OCI-LY3 (cell line): ENCODE results near the gene TCF23.

Experiments
- H2AFZ ChIP-seq: fragments of 200-600, 300-600 bp; shearing (Covaris generic); 2 replicates; pipeline ENCODE4 v1.6.0; 2014; ENCODE audit warnings: antibody characterized with exemption, low read depth, low read length
- H3K27ac ChIP-seq: fragments of 200-600, 300-600 bp; sonication (generic); 2 replicates; pipeline ENCODE4 v1.5.1; 2014; ENCODE audit warnings: mild to moderate bottlenecking, low read length, moderate library complexity, mixed read lengths
- H3K27me3 ChIP-seq: fragments of 200-600, 300-600 bp; sonication (generic); 2 replicates; pipeline ENCODE4 v1.6.1; 2014; ENCODE audit warnings: low read depth, low read length, mixed read lengths
- H3K36me3 ChIP-seq: fragments of 200-600, 300-600 bp; sonication (generic); replicated peaks from 2 replicates; pipeline ENCODE3; 2014; ENCODE audit warnings: low read depth, low read length, mixed read lengths
- H3K4me1 ChIP-seq: fragments of 300-600, 200-600 bp; sonication (generic); 2 replicates; pipeline ENCODE4 v1.6.1; 2014; ENCODE audit warnings: low read length, mixed read lengths
- H3K4me2 ChIP-seq: fragments of 200-600, 300-600 bp; sonication (generic); 2 replicates; pipeline ENCODE4 v1.6.1; 2014; ENCODE audit warnings: low read length, mixed read lengths
- H3K4me3 ChIP-seq: fragments of 300-600, 200-600 bp; sonication (generic); 2 replicates; pipeline ENCODE4 v1.5.1; 2014; ENCODE audit warnings: antibody characterized with exemption, mild to moderate bottlenecking, low read length, moderate library complexity
- H3K79me2 ChIP-seq: fragments of 300-600, 200-600 bp; shearing (Covaris generic); 2 replicates; pipeline ENCODE4 v1.6.1; 2014; ENCODE audit warnings: mild to moderate bottlenecking, low read length, mixed read lengths
- H3K9ac ChIP-seq: fragments of 300-600, 200-600 bp; shearing (Covaris generic); 2 replicates; pipeline ENCODE4 v1.6.0; 2014; ENCODE audit warnings: mild to moderate bottlenecking, low read length, moderate library complexity
- H3K9me3 ChIP-seq: fragments of 200-600, 300-600 bp; shearing (Covaris generic); 2 replicates; pipeline ENCODE4 v1.6.1; 2014; ENCODE audit warnings: low read length, mixed read lengths; ENCODE audit not compliant: insufficient read depth
- H4K20me1 ChIP-seq: fragments of 200-600, 300-600 bp; sonication (generic); 2 replicates; pipeline ENCODE4 v1.6.1; 2016; ENCODE audit warnings: low read length, mixed read lengths; ENCODE audit not compliant: insufficient read depth
- EZH2phosphoT487 ChIP-seq: fragments of 200-600 bp; shearing (Covaris generic); IDR thresholded peaks from 2 replicates; pipeline ENCODE4 v1.6.1; 2018; ENCODE audit warnings: antibody characterized with exemption, mixed run types, low read depth
- TF ChIP-seq, protein P1 (sequence below): fragments of 200-600, 300-600 bp; sonication (generic); IDR thresholded peaks from 2 replicates; pipeline ENCODE4 v1.5.1; 2014; ENCODE audit warnings: antibody characterized with exemption, low read length, low read depth

Gene TCF23

DNA sequence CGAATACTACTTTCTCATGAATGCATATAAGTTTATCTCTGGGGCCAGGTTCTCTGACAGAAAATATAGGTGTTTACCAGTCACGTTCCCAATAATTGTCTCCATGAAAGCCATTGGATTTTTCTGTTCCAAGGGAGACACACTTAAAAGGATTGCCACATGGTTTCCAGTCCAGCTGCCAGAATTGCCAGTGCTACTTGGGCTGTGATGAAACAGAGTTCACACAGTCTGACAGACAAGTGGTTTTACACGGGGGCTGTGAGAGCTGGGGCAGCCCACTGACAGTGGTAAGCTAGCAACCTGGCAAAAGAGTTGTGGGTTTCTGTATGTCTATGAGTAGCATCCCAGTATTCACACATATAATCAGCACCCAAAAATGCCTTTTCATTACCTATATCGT is 35.3 kb downstream of the TCF23 start:
- Histone ChIP-seq H4K20me1 (no peaks in the 10 kb centered on the region), H3K4me3 (no peak overlapping the region), H3K27me3 (peaks cover 2% of the 10 kb centered on the region; the same call in 1 of the 2 replicates), H3K9ac (no peak overlapping the region), H2AFZ (no peak overlapping the region), H3K4me1 (peaks cover 5% of the 10 kb centered on the region; the same call in 1 of the 2 replicates), H3K4me2 (no peak overlapping the region), H3K27ac (no peak overlapping the region), H3K79me2 (no peaks in the 10 kb centered on the region), H3K36me3 (no peaks in the 10 kb centered on the region), H3K9me3 (no peaks in the 10 kb centered on the region)
- no peak for TF ChIP-seq EZH2phosphoT487
- TF ChIP-seq, protein P1, sequence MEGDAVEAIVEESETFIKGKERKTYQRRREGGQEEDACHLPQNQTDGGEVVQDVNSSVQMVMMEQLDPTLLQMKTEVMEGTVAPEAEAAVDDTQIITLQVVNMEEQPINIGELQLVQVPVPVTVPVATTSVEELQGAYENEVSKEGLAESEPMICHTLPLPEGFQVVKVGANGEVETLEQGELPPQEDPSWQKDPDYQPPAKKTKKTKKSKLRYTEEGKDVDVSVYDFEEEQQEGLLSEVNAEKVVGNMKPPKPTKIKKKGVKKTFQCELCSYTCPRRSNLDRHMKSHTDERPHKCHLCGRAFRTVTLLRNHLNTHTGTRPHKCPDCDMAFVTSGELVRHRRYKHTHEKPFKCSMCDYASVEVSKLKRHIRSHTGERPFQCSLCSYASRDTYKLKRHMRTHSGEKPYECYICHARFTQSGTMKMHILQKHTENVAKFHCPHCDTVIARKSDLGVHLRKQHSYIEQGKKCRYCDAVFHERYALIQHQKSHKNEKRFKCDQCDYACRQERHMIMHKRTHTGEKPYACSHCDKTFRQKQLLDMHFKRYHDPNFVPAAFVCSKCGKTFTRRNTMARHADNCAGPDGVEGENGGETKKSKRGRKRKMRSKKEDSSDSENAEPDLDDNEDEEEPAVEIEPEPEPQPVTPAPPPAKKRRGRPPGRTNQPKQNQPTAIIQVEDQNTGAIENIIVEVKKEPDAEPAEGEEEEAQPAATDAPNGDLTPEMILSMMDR, result no peak

DNA sequence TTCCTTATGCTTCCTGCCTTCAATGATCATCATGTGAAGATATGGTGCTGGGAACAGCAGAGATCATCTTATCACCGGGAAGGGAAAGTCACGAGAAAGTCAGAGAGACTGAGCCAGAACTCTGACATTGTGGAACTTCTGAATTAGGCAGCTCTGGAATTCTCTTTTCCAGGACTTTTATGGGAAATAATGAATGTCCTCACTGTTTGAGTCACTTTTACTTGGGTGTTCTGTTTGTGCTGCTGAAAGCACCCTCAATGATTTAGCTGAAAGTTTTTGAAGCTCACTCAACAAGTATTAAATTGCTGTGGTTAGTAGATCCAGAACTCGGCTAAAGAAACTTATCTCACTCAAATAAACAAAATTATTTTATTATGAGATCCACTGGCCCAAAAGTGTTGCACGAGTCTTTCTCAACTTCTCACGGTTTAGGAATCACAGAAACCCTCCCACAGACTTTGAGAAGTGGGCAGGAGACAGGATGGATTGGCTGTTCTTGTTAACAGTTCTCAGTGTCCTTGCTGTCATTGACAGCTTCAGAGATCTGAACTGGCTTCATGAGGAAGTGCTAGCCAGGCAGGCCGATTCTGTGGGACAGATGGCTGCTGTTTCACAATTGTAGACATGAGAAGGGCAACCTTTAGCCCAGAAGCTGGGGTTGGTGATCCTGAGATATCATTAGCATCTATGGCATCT is 36.7 kb downstream of the TCF23 start:
- Histone ChIP-seq H3K9me3 (no peaks in the 10 kb centered on the region), H3K27me3 (no peaks in the 10 kb centered on the region), H3K27ac (no peak overlapping the region), H3K4me3 (no peak overlapping the region), H3K4me1 (peaks cover 5% of the 10 kb centered on the region; the same call in 1 of the 2 replicates), H3K4me2 (peak overlapping the region; percentile 15; the same call in 1 of the 2 replicates), H2AFZ (peak overlapping the region; percentile 68; the same call in 1 of the 2 replicates), H4K20me1 (no peaks in the 10 kb centered on the region), H3K9ac (no peak overlapping the region), H3K36me3 (no peaks in the 10 kb centered on the region), H3K79me2 (no peaks in the 10 kb centered on the region)
- TF ChIP-seq, protein P1, result no peak

DNA sequence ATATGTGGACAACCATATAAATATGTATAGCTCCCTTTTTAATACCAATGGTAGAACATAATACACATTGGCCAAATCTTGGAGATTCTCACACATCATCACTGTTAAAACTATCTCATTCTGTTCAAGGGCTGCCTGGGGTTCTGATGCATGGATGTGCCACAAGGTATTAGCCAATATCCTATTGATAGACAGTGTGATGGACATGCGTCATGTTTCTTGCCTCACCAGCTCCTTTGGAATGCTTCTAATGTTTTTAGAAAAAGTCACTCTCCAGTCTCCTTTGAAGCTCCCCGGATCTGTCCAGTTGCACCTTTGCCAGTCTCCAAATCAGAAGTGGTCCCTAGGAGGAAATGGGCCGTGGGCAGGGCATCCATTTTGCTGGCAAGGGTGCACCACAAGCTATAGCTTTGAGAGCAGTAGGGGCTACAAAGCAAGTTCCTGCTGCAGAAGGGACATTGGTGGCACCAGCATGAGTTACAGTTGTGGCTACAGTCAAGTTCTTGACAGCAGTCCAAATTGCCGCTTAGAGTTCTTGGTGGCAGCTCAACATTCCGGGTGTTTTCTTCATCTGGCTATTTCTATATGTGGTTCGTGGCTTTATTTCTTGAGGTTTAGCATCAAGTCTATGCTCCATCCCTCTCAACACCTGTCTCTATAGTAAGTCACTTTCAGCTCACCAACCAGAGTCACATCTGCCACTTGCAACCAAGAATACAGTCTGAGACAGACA is 38.0 kb downstream of the TCF23 start:
- no peak overlapping the region for H3K27ac ChIP-seq
- TF ChIP-seq, protein P1, result no peak
- no peak for TF ChIP-seq EZH2phosphoT487

DNA sequence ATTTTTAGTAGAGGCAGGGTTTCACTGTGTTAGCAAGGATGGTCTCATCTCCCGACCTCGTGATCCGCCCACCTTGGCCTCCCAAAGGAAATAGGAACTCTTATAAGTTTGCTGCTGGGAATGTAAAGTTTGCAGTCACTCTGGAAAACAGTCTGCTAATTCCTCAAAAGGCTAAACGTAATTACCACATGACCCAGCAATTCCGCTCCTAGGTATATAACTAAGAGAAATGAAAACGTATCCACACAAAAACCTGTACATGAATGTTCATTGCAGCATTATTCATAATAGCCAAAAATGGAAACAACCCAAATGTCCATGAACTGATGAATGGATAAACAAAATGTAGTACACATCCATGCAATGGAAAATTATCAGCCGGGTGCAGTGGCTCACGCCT is 41.2 kb downstream of the TCF23 start:
- H3K79me2 ChIP-seq, result no peaks in the 10 kb centered on the region

More for the DNA sequence above, 38.0 kb downstream of the TCF23 start:
- H3K36me3 ChIP-seq, result no peaks in the 10 kb centered on the region
- no peaks in the 10 kb centered on the region for H4K20me1 ChIP-seq
- no peak overlapping the region for H2AFZ ChIP-seq
- H3K27me3 ChIP-seq, result no peaks in the 10 kb centered on the region
- H3K79me2 ChIP-seq, result no peaks in the 10 kb centered on the region
- no peak overlapping the region for H3K4me3 ChIP-seq
- peaks cover 5% of the 10 kb centered on the region; the same call in 1 of the 2 replicates for H3K4me1 ChIP-seq
- no peak overlapping the region for H3K4me2 ChIP-seq
- no peaks in the 10 kb centered on the region for H3K9me3 ChIP-seq
- no peak overlapping the region for H3K9ac ChIP-seq

More for the DNA sequence above, 41.2 kb downstream of the TCF23 start:
- H3K4me3 ChIP-seq, result no peak overlapping the region
- H3K27me3 ChIP-seq, result no peaks in the 10 kb centered on the region; the same call in 1 of the 2 replicates
- no peaks in the 10 kb centered on the region for H4K20me1 ChIP-seq
- H3K27ac ChIP-seq, result no peak overlapping the region
- H2AFZ ChIP-seq, result no peak overlapping the region
- no peaks in the 10 kb centered on the region for H3K9me3 ChIP-seq
- TF ChIP-seq EZH2phosphoT487, result no peak
- TF ChIP-seq, protein P1, result no peak
- H3K9ac ChIP-seq, result no peak overlapping the region
- H3K4me1 ChIP-seq, result peaks cover 5% of the 10 kb centered on the region; the same call in 1 of the 2 replicates
- no peak overlapping the region for H3K4me2 ChIP-seq
- H3K36me3 ChIP-seq, result no peaks in the 10 kb centered on the region
